Endothelial cell of umbilical vein (primary cell): ENCODE measurements around the gene XRCC6.

Experiments used
- EZH2 ChIP-seq: IDR thresholded peaks from 2 replicates; pipeline ENCODE4 v1.6.1; 2012; ENCODE audit warnings: borderline replicate concordance, low read depth, mild to moderate bottlenecking, moderate library complexity, low read length, inconsistent platforms; ENCODE audit not compliant: severe bottlenecking
- GATA2 ChIP-seq: IDR thresholded peaks from 2 replicates; pipeline ENCODE4 v1.7.0; 2011; ENCODE audit warnings: low read depth, mild to moderate bottlenecking, moderate library complexity, mixed read lengths, low read length; ENCODE audit not compliant: insufficient read length, insufficient read depth
- MAX ChIP-seq: IDR thresholded peaks from 2 replicates; pipeline ENCODE4 v1.6.1; 2011; ENCODE audit not compliant: insufficient read depth, insufficient read length
- POLR2A ChIP-seq: IDR thresholded peaks from 2 replicates; pipeline ENCODE4 v1.6.1; 2012; ENCODE audit warnings: low read depth, mild to moderate bottlenecking, control low read depth, low read length
- POLR2AphosphoS5 ChIP-seq: IDR thresholded peaks from 2 replicates; pipeline ENCODE4 v1.6.1; 2012; ENCODE audit warnings: low read depth, mild to moderate bottlenecking, control low read depth, low read length, moderate library complexity; ENCODE audit not compliant: insufficient read depth
- TF ChIP-seq, protein P1 (sequence below), 2 donors: IDR thresholded peaks; 1 replicate in 1 of 2; 2 replicates in 1 of 2; pipeline ENCODE4 v1.5.1; 2011; ENCODE audit warnings: low read length in 2 of 2, mild to moderate bottlenecking in 2 of 2, moderate library complexity in 2 of 2, control low read depth in 1 of 2, inconsistent platforms in 1 of 2, low read depth in 1 of 2; ENCODE audit not compliant: insufficient read depth in 1 of 2; ENCODE audit errors: extremely low read depth in 1 of 2

- TF ChIP-seq, protein P1, sequence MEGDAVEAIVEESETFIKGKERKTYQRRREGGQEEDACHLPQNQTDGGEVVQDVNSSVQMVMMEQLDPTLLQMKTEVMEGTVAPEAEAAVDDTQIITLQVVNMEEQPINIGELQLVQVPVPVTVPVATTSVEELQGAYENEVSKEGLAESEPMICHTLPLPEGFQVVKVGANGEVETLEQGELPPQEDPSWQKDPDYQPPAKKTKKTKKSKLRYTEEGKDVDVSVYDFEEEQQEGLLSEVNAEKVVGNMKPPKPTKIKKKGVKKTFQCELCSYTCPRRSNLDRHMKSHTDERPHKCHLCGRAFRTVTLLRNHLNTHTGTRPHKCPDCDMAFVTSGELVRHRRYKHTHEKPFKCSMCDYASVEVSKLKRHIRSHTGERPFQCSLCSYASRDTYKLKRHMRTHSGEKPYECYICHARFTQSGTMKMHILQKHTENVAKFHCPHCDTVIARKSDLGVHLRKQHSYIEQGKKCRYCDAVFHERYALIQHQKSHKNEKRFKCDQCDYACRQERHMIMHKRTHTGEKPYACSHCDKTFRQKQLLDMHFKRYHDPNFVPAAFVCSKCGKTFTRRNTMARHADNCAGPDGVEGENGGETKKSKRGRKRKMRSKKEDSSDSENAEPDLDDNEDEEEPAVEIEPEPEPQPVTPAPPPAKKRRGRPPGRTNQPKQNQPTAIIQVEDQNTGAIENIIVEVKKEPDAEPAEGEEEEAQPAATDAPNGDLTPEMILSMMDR (IDR thresholded peaks at IDR 0.05; ENCODE audit: extremely low read depth in 1 of 2, insufficient read depth in 1 of 2, low read depth in 1 of 2, low read length in 2 of 2) = no peak
- TF ChIP-seq POLR2A = no peak
- TF ChIP-seq MAX = no peak
- TF ChIP-seq EZH2 = no peak
- TF ChIP-seq POLR2AphosphoS5 = no peak
- no peak for TF ChIP-seq GATA2
Measured at GRCh38 chr22:41598891-41599635, 22.0 kb upstream of the XRCC6 start.
